Brain microvascular endothelial cell (primary cell): ENCODE measurements around the gene AHR.

Source experiments
- DNase-seq: peaks from one replicate; pipeline ENCODE4 v3.0.0-alpha.2; 2020
- H3K27ac ChIP-seq: fragments of 250-450 bp; sonication (Bioruptor Pico); 2 replicates; pipeline ENCODE4 v1.5.1; 2020; ENCODE audit warnings: mild to moderate bottlenecking, moderate library complexity
- H3K27me3 ChIP-seq: fragments of 250-450 bp; sonication (Bioruptor Pico); replicated peaks from 2 replicates; pipeline ENCODE4 v1.5.1; 2020; ENCODE audit warnings: mild to moderate bottlenecking
- H3K36me3 ChIP-seq: fragments of 250-450 bp; sonication (Bioruptor Pico); replicated peaks from 2 replicates; pipeline ENCODE4 v1.5.1; 2020; ENCODE audit warnings: mild to moderate bottlenecking
- H3K4me3 ChIP-seq: 2 replicates; pipeline ENCODE4 v1.5.1; 2011; ENCODE audit warnings: low read depth, mild to moderate bottlenecking, control low read depth, low read length, moderate library complexity
- in situ Hi-C: cut with HindIII; loops from 2 replicates; pipeline ENCODE4 v1.10.0; 2017; ENCODE audit warnings: low sequenced_read_pairs, low pct_ligation_motif_present
- TF ChIP-seq, protein P1 (sequence below): IDR thresholded peaks from 2 replicates; pipeline ENCODE4 v1.5.1; 2011; ENCODE audit warnings: low read depth, mild to moderate bottlenecking, moderate library complexity, low read length, control low read depth, inconsistent platforms; ENCODE audit errors: missing control alignments

Gene AHR

GRCh38 chr7:17307000-17307399, 8.5 kb downstream of the AHR start:
- Histone ChIP-seq H3K27me3 (no peaks in the 10 kb centered on the region), H3K27ac (no peak overlapping the region), H3K4me3 (no peak overlapping the region), H3K36me3 (peaks cover 14% of the 10 kb centered on the region)
- TF ChIP-seq, protein P1, sequence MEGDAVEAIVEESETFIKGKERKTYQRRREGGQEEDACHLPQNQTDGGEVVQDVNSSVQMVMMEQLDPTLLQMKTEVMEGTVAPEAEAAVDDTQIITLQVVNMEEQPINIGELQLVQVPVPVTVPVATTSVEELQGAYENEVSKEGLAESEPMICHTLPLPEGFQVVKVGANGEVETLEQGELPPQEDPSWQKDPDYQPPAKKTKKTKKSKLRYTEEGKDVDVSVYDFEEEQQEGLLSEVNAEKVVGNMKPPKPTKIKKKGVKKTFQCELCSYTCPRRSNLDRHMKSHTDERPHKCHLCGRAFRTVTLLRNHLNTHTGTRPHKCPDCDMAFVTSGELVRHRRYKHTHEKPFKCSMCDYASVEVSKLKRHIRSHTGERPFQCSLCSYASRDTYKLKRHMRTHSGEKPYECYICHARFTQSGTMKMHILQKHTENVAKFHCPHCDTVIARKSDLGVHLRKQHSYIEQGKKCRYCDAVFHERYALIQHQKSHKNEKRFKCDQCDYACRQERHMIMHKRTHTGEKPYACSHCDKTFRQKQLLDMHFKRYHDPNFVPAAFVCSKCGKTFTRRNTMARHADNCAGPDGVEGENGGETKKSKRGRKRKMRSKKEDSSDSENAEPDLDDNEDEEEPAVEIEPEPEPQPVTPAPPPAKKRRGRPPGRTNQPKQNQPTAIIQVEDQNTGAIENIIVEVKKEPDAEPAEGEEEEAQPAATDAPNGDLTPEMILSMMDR = no peak
- in situ Hi-C loops = no loop called here
- no peak for DNase-seq

GRCh38 chr7:17307558-17307957, 9.1 kb downstream of the AHR start:
- in situ Hi-C loops = no loop called here
- Histone ChIP-seq H3K4me3 (no peak overlapping the region), H3K36me3 (peaks cover 15% of the 10 kb centered on the region), H3K27me3 (no peaks in the 10 kb centered on the region), H3K27ac (no peak overlapping the region)
- TF ChIP-seq, protein P1 = no peak
- DNase-seq = no peak

DNA sequence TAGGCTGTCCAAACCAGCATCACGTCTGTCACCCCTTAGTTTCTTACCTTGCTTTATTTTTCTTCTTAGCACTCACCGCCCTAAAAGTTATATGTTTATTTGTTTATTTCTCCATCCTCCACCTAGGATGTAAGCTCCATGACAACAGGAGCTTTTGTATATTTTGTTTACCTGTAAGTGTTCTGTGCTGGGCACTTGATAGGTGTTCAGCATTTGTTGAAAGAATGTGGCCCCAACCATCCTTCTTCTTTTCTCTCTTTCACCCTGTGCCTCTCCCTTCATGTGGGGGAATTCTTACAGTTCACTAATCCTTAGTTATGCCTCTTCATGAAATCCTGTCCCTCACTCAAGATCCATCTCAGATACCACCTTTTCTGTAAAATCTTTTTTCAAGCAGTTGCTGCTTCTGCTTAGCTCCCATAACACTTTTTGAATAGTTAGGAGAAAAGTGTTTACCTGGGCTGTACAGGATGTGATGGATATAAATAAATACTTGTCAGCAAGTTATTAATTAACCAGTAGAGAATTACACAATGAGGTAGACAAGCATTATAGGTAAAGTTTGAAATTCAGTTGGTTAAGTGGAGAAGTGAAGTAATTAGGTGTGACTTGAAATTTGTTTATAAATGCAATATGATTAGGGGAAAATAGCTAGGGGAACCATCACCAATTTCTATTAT, 9.7 kb downstream of the AHR start:
- peaks cover 16% of the 10 kb centered on the region for H3K36me3 ChIP-seq
- DNase-seq = no peak
- no peaks in the 10 kb centered on the region for H3K27me3 ChIP-seq
- TF ChIP-seq, protein P1 = no peak
- no peak overlapping the region for H3K27ac ChIP-seq
- H3K4me3 ChIP-seq = no peak overlapping the region
- in situ Hi-C loops = no loop called here

GRCh38 chr7:17311194-17311593, 12.7 kb downstream of the AHR start:
- TF ChIP-seq, protein P1 = no peak
- in situ Hi-C loops = no loop called here
- no peak for DNase-seq
- no peak overlapping the region for H3K4me3 ChIP-seq
- no peak overlapping the region for H3K27ac ChIP-seq
- no peaks in the 10 kb centered on the region for H3K27me3 ChIP-seq
- peaks cover 18% of the 10 kb centered on the region for H3K36me3 ChIP-seq

DNA sequence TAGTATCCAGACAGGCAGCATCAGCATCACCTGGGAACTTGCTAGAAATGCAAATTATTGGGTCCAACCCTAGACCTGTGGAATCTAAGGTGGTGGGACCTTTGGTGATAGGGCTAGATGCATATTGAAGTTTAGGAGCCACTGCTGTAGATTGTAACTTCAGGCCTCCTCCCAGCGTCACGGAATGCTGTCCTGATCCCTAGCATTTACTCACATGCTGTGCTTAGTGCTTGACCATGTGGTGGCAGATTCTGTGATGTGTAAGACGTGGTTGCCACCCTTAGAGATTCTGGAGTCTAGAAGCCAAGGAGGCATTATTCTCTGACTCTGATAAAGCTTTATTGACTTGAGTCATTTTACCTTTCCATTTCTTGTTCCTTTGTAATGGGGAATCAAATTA, 13.5 kb downstream of the AHR start:
- Histone ChIP-seq H3K4me3 (no peak overlapping the region), H3K27me3 (no peaks in the 10 kb centered on the region), H3K36me3 (peaks cover 21% of the 10 kb centered on the region), H3K27ac (no peak overlapping the region)
- DNase-seq = no peak
- in situ Hi-C loops = no loop called here
- TF ChIP-seq, protein P1 = no peak

GRCh38 chr7:17312641-17313040, 14.2 kb downstream of the AHR start:
- peaks cover 21% of the 10 kb centered on the region for H3K36me3 ChIP-seq
- no peak overlapping the region for H3K4me3 ChIP-seq
- no peaks in the 10 kb centered on the region for H3K27me3 ChIP-seq
- no peak overlapping the region for H3K27ac ChIP-seq
- no peak for DNase-seq
- TF ChIP-seq, protein P1 = no peak
- in situ Hi-C loops = no loop called here
